Body of pancreas (tissue), 4 donors: ENCODE results near the gene MMP17. TPM values are rescaled to one million over a fixed set of nuclear protein-coding genes. Genes with fewer than 3 reads are reported as not detected.
A peak's percentile ranks its signal among the peaks of the same experiment; 100 is the strongest.

Experiments
- ATAC-seq: fragments of 150-250 bp; one replicate; pipeline ENCODE4 v1.9.1; 2016
- DNase-seq, 4 donors: peaks; one replicate each; pipeline ENCODE4 v3.0.0-alpha.2; 2019
- H3K27ac ChIP-seq, 4 donors: fragments of 200-600 bp; sonication (generic); 1 replicate in 3 of 4; 2 replicates in 1 of 4; pipeline versions ENCODE4 v1.5.1 to v1.6.1; 2016 to 2019; ENCODE audit warnings: mild to moderate bottlenecking in 1 of 4, mixed read lengths in 1 of 4, moderate library complexity in 1 of 4
- H3K27me3 ChIP-seq, 2 donors: fragments of 200-600 bp; sonication (generic); one replicate each; pipeline ENCODE4 v1.6.0; 2016; ENCODE audit warnings: mild to moderate bottlenecking in 1 of 2
- H3K36me3 ChIP-seq, 2 donors: fragments of 200-600 bp; sonication (generic); replicated peaks in 1 of 2; 2 replicates each; pipeline ENCODE4 v1.5.1; 2016; ENCODE audit warnings: low read depth in 2 of 2; ENCODE audit not compliant: insufficient read depth in 1 of 2
- H3K4me1 ChIP-seq: fragments of 200-600 bp; sonication (generic); one replicate; pipeline ENCODE4 v1.6.0; 2016
- H3K4me3 ChIP-seq, 2 donors: fragments of 200-600 bp; sonication (generic); 1 replicate in 1 of 2; 2 replicates in 1 of 2; pipeline ENCODE4 v1.5.1; 2016 to 2019
- H3K9me3 ChIP-seq, 3 donors: fragments of 200-600 bp; sonication (generic); 1 replicate in 2 of 3; 2 replicates in 1 of 3; pipeline ENCODE4 v1.5.1; 2016
- POLR2A ChIP-seq, 3 donors: fragments of 450-650 bp; IDR thresholded peaks; one replicate each; pipeline ENCODE4 v1.6.1; 2016; ENCODE audit warnings: antibody characterized with exemption in 3 of 3, mild to moderate bottlenecking in 2 of 3
- WGBS, 2 donors: methylation state at CpG; one replicate each; pipeline ENCODE4 v1.1.5; 2017; 5-methylcytosine and 5-hydroxymethylcytosine counted together
- intact Hi-C: fragments of 100-400 bp; cut with DNase I; formaldehyde crosslinking; loops from one replicate; pipeline ENCODE4 v1.15.1; 2023
- total RNA-seq, 2 donors: library from RNA; depleted of rRNA; stranded (reverse); fragments of >200 nt; gene quantifications; one replicate each; pipeline ENCODE4 v1.1.0, GENCODE V29; 2016
- TF ChIP-seq, protein P1 (sequence below), 7 experiments: fragments of 450-650 bp in 4 of 7; fragments of 200-600 bp in 3 of 7; sonication (generic) in 3 of 7; IDR thresholded peaks; one replicate each; pipeline ENCODE4 v1.5.1; 2016 to 2019; ENCODE audit warnings: antibody characterized with exemption in 7 of 7

The MMP17 gene
- total RNA-seq, 2 donors from 2014 or later = 2.6 to 6.7 TPM

- ATAC-seq (no peak), DNase-seq (no peak)
- H3K36me3 ChIP-seq = no peaks in the 10 kb centered on the region
- intact Hi-C loops = no loop called here
- peaks cover 25% of the 10 kb centered on the region for H3K4me1 ChIP-seq
- TF ChIP-seq, protein P1, sequence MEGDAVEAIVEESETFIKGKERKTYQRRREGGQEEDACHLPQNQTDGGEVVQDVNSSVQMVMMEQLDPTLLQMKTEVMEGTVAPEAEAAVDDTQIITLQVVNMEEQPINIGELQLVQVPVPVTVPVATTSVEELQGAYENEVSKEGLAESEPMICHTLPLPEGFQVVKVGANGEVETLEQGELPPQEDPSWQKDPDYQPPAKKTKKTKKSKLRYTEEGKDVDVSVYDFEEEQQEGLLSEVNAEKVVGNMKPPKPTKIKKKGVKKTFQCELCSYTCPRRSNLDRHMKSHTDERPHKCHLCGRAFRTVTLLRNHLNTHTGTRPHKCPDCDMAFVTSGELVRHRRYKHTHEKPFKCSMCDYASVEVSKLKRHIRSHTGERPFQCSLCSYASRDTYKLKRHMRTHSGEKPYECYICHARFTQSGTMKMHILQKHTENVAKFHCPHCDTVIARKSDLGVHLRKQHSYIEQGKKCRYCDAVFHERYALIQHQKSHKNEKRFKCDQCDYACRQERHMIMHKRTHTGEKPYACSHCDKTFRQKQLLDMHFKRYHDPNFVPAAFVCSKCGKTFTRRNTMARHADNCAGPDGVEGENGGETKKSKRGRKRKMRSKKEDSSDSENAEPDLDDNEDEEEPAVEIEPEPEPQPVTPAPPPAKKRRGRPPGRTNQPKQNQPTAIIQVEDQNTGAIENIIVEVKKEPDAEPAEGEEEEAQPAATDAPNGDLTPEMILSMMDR (IDR thresholded peaks at IDR 0.05) = no peak
- TF ChIP-seq POLR2A (IDR thresholded peaks at IDR 0.05) = no peak
- H3K27me3 ChIP-seq = peaks cover 0 to 8% of the 10 kb centered on the region in 2 donors
- H3K4me3 ChIP-seq = no peak overlapping the region
- no peaks in the 10 kb centered on the region for H3K9me3 ChIP-seq
- no peak overlapping the region for H3K27ac ChIP-seq
- WGBS, 2 donors = 91 to 94% methylated on average over 3 to 4 of the region's 6 CpGs
Measured at GRCh38 chr12:131824450-131824849, 3.7 kb upstream of the MMP17 start.

GRCh38 chr12:131825146-131825892, 2.9 kb upstream of the MMP17 start:
- intact Hi-C loops = no loop called here
- no peaks in the 10 kb centered on the region for H3K36me3 ChIP-seq
- H3K4me1 ChIP-seq = peaks cover 33% of the 10 kb centered on the region
- no peak for ATAC-seq
- no peaks in the 10 kb centered on the region for H3K9me3 ChIP-seq
- H3K27me3 ChIP-seq = peaks cover 0 to 16% of the 10 kb centered on the region in 2 donors
- H3K27ac ChIP-seq = peak overlapping the region in 1 of 4 donors; percentile 19
- no peak overlapping the region for H3K4me3 ChIP-seq
- 48 to 71% methylated on average over 18 of the region's 18 CpGs for WGBS, 2 donors
- TF ChIP-seq, protein P1 (IDR thresholded peaks at IDR 0.05) = no peak
- no peak for TF ChIP-seq POLR2A (IDR thresholded peaks at IDR 0.05)
- DNase-seq = peak in 3 of 4 donors; percentile 53 to 71 (median 57)

GRCh38 chr12:131826097-131826928, 1.9 kb upstream of the MMP17 start:
- H3K27ac ChIP-seq = no peak overlapping the region
- H3K9me3 ChIP-seq = no peaks in the 10 kb centered on the region
- no peak overlapping the region for H3K4me3 ChIP-seq
- peaks cover 0 to 23% of the 10 kb centered on the region in 2 donors for H3K27me3 ChIP-seq
- H3K4me1 ChIP-seq = peaks cover 43% of the 10 kb centered on the region
- ATAC-seq (no peak), DNase-seq (no peak)
- intact Hi-C loops = no loop called here
- TF ChIP-seq POLR2A (IDR thresholded peaks at IDR 0.05) = no peak
- TF ChIP-seq, protein P1 (IDR thresholded peaks at IDR 0.05) = no peak
- no peaks in the 10 kb centered on the region for H3K36me3 ChIP-seq
- WGBS, 2 donors = 78 to 87% methylated on average over 19 to 23 of the region's 23 CpGs

DNA sequence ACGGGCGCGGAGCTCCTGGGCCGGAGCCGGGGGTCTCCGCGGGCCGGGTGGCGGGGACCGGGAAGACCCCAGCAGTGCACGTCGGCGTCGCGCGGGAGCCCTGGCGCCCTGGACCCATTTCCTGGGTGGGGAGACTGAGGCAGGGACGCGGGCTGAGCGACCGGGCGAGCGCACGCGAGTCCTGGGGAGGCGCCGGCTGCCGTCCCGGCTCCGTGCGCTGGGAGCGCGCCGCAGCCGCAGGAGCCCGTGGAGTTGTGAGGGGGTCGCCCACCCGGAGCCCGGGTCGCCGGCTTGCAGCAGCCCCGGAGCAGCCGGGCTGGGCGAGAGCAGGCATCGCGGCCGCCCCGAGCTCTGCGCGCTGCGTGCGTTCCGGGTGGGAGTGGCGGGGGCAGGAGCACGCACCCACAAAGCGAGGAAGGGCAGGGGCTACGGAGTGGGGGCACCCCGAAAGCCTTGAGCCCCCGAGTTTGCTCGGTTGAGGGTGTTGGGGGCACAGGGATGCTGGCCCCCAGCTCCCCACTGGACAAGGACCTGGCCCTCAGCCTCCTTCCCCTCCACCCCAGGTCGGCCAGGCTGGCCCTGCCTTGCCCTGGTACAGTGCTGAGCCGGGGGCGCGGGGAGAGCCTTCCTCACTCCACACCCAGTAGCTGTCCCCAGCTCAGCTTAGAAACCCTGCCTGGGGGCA, 620 bp downstream of the MMP17 start:
- ATAC-seq (no peak), DNase-seq (no peak)
- WGBS, 2 donors = 2% methylated on average over 51 of the region's 64 CpGs; no CpG with 5 or more reads in 1 of the 2 donors
- peaks cover 45% of the 10 kb centered on the region for H3K4me1 ChIP-seq
- H3K27ac ChIP-seq = no peak overlapping the region
- TF ChIP-seq POLR2A (IDR thresholded peaks at IDR 0.05) = no peak
- TF ChIP-seq, protein P1 (IDR thresholded peaks at IDR 0.05) = no peak
- no peaks in the 10 kb centered on the region for H3K9me3 ChIP-seq
- no peak overlapping the region for H3K4me3 ChIP-seq
- H3K36me3 ChIP-seq = no peaks in the 10 kb centered on the region
- H3K27me3 ChIP-seq = peaks cover 0 to 35% of the 10 kb centered on the region in 2 donors
- intact Hi-C loops = no loop called here
